Muscle of leg (tissue), 11 donors: ENCODE results near the gene WFDC5. TPM values are rescaled to one million over a fixed set of nuclear protein-coding genes. Genes with fewer than 3 reads are reported as not detected.

Source experiments
- DNase-seq: peaks from one replicate; pipeline ENCODE4 v3.0.0; 2013
- H3K27ac ChIP-seq: one replicate; pipeline ENCODE4 v1.5.1; 2013; ENCODE audit warnings: mild to moderate bottlenecking, low read length, control low read depth
- H3K27me3 ChIP-seq: one replicate; pipeline ENCODE4 v1.6.1; 2013; ENCODE audit warnings: low read length; ENCODE audit not compliant: control insufficient read depth, insufficient read depth
- H3K36me3 ChIP-seq: one replicate; pipeline ENCODE4 v1.6.1; 2013; ENCODE audit warnings: low read length; ENCODE audit not compliant: control insufficient read depth, insufficient read depth
- H3K4me1 ChIP-seq: one replicate; pipeline ENCODE4 v1.6.1; 2013; ENCODE audit warnings: low read length; ENCODE audit not compliant: control insufficient read depth, insufficient read depth
- H3K4me3 ChIP-seq: one replicate; pipeline ENCODE4 v1.5.1; 2013; ENCODE audit warnings: low read length, control low read depth
- H3K9me3 ChIP-seq: replicated peaks from 2 replicates; pipeline ENCODE4 v1.6.1; 2013; ENCODE audit warnings: low read depth, low read length; ENCODE audit not compliant: control insufficient read depth
- WGBS: methylation state at CpG from one replicate; pipeline ENCODE4 v1.1.5; 2013; ENCODE audit warnings: missing lambda C conversion rate; ENCODE audit not compliant: insufficient coverage; 5-methylcytosine and 5-hydroxymethylcytosine counted together
- polyA plus RNA-seq, 8 donors: library from polyadenylated mRNA; unstranded; fragments of 120-200 nt; gene quantifications; one replicate each; pipeline versions ENCODE4 v1.2.1 to v1.2.3, GENCODE V29; 2013; ENCODE audit warnings: inconsistent platforms in 1 of 8, low replicate concordance in 1 of 8; ENCODE audit not compliant: insufficient read length in 8 of 8, insufficient read depth in 1 of 8
- total RNA-seq: library from RNA; stranded (reverse); fragments of 120-200 nt; gene quantifications from one replicate; pipeline ENCODE4 v1.2.4, GENCODE V29; 2013

Gene WFDC5
- total and polyA plus RNA-seq, 9 donors, result 0.32 TPM; not detected in 8

DNA sequence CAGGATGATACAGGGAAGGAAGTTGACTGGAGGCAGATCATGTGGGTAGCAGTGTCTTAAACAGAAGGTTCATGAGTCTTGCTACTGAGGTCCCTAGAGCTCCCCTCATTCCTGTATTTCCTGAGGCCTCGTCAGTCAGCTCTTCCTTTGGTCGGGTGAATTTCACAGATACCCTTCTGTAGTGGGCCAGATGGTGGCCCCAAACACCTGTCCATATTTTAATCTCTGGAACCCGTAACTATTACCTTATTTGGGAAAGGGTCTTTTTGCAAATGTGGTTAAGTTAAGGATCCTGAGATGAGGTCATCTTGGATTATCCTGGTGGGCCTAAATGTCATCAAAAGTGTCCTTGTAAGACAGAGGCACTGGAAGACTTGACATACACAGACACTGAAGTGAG is 23.6 kb downstream of the WFDC5 start:
- H3K4me3 ChIP-seq, result no peak overlapping the region

DNA sequence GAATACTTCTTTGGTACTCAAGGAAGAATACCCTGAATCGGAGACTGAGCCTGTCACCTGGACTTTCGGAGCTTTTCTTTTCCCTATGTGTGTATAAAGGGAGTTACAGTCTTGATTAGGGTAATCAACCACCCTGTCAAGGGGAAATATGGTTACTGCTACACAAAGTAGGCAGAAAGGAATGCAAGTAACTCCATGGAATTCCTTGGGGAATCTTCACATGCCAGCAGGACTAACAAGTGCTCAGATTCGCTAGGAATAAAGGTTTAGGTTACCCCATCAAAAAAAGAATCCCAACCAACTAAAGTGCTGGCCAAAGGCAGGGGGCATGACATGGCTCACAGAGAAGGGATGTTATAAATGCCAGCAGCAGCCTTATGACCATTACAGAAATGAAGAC is 24.5 kb downstream of the WFDC5 start:
- no CpG with 5 or more reads among the region's 3 CpGs for WGBS
- no peak overlapping the region for H3K4me3 ChIP-seq
- H3K9me3 ChIP-seq, result no peaks in the 10 kb centered on the region
- no peaks in the 10 kb centered on the region for H3K27me3 ChIP-seq
- peaks cover 5% of the 10 kb centered on the region for H3K4me1 ChIP-seq
- no peak overlapping the region for H3K27ac ChIP-seq
- no peaks in the 10 kb centered on the region for H3K36me3 ChIP-seq
- DNase-seq, result no peak

More for the DNA sequence above, 23.6 kb downstream of the WFDC5 start:
- DNase-seq, result no peak
- no peaks in the 10 kb centered on the region for H3K9me3 ChIP-seq
- H3K27me3 ChIP-seq, result peaks cover 6% of the 10 kb centered on the region
- no peak overlapping the region for H3K27ac ChIP-seq
- no peaks in the 10 kb centered on the region for H3K36me3 ChIP-seq
- peaks cover 5% of the 10 kb centered on the region for H3K4me1 ChIP-seq
- 80% methylated on average over 1 of the region's 3 CpGs for WGBS

DNA sequence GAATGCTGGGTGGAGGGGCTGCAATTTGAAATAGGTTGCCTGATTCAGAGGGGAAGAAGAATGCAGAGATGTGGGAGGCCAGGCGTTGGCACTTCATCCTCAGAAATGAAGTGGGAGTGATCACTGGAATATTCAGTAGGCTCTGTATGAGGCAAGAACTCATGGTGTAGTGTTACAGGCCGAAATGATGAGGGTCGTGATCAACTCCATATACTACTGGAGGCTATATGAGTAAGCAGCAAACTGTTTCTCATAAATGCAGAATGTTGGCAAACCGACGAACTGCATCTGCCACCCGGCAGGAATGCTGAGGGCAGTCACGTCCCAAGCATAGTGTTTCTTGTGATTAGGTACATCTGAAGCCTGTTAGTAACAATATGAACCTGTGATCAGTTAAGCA is 26.7 kb downstream of the WFDC5 start:
- H3K4me3 ChIP-seq, result no peak overlapping the region
- no peaks in the 10 kb centered on the region for H3K9me3 ChIP-seq
- H3K4me1 ChIP-seq, result peaks cover 5% of the 10 kb centered on the region
- H3K27me3 ChIP-seq, result no peaks in the 10 kb centered on the region
- no peaks in the 10 kb centered on the region for H3K36me3 ChIP-seq
- WGBS, result 50% methylated on average over 1 of the region's 7 CpGs
- peak; percentile 9 for DNase-seq
- no peak overlapping the region for H3K27ac ChIP-seq

DNA sequence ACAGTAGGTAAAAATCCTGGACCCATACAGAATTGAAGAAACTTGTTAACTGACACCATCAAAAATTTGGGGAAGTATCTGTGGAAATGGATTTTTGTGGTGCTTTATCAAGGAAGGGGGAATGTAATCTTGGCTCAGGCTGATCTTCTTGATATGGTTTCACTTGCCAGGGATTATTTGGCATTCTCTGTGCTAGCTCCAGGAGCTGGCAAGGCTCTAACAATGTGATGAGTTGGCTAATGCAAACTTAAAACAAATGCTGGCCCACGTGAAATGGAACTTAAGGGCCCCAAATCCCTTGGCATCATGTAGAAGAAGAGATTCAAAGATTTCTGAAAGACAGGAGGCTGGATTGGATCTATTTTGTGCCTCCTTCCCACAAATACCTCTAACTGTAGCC is 27.2 kb downstream of the WFDC5 start:
- WGBS, result no CpG with 5 or more reads among the region's 1 CpG
- Histone ChIP-seq H3K27ac (no peak overlapping the region), H3K4me3 (no peak overlapping the region), H3K27me3 (no peaks in the 10 kb centered on the region), H3K4me1 (peaks cover 5% of the 10 kb centered on the region), H3K36me3 (no peaks in the 10 kb centered on the region), H3K9me3 (peaks cover 3% of the 10 kb centered on the region)
- peak; percentile 8 for DNase-seq

DNA sequence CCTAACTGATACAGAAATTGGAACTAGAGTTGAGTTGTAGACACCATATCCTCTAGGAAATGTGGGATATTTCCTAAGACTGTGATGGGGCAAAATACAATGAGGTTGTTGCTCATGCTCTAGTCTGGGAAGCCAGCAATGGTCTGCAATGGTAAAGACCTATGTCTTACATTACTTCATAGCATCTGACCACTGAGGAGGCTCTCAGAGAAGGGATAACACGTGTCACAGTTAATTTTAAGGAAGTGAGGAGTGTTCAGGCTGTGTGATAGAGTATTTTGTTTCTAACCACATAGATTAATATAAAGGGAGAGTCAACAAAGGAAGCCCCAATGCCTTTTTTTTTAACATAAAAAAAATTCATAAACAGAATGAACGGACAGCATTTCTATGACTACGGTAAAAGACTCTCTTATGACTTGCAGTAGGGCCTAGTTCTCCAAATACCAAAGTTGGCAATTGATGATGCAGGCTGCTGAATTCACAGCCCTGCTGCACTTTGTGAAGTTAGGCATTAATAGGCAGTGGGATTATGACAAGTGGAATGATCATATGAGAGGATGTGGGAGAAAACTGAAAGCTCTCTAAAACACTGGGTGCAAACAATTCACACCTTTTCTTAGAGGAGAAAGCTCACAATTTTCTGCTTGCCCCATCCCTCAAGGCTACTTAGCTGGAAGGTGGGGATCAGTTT is 27.7 kb downstream of the WFDC5 start:
- H3K27ac ChIP-seq, result no peak overlapping the region
- WGBS, result no CpG with 5 or more reads among the region's 3 CpGs
- H3K9me3 ChIP-seq, result peaks cover 8% of the 10 kb centered on the region
- no peaks in the 10 kb centered on the region for H3K27me3 ChIP-seq
- peaks cover 5% of the 10 kb centered on the region for H3K4me1 ChIP-seq
- DNase-seq, result no peak
- H3K4me3 ChIP-seq, result no peak overlapping the region
- peaks cover 3% of the 10 kb centered on the region for H3K36me3 ChIP-seq

DNA sequence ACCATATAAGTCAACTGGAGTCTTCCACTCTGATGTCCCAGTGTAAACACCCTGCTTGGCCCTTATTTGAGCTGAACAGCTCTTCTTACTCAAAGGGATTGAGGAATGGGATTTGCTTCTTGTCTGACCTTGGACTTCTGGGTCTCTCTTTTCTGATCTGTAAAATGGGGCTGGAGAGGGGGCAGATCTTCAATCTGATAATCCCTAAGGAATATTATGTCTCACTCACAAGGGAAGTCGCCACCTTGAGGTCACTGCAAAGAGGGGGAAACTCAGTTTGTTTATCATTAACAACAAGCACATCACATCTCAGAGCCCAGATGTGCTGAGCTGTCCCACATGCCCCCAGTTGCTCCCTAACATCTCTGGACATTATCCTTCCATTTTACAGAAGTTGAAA is 29.1 kb downstream of the WFDC5 start:
- Histone ChIP-seq H3K27me3 (no peaks in the 10 kb centered on the region), H3K36me3 (peaks cover 6% of the 10 kb centered on the region), H3K4me3 (no peak overlapping the region), H3K27ac (no peak overlapping the region), H3K4me1 (peaks cover 5% of the 10 kb centered on the region), H3K9me3 (peaks cover 8% of the 10 kb centered on the region)
- DNase-seq, result no peak
- WGBS, result 100% methylated on average over 1 of the region's 1 CpG

DNA sequence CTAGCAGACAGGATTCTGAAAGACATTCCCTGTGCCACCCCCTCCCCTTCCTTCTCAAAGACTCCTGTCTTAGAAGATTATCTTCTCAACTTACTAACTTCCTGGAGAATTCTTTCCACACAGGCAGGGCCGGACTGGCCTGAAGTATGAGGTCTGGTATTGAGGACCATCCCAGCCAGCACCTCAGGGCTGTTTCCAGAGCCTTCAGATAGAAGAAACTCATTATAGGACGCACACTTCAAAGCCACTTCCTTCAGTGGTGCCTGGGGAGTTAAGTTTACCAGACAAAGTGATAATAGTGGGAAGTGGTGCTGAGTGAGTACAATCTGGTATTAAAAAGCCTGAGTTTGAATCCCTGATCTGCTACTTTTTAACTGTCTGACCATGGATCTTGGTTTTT is 29.7 kb downstream of the WFDC5 start:
- peaks cover 6% of the 10 kb centered on the region for H3K36me3 ChIP-seq
- DNase-seq, result no peak
- WGBS, result no CpG with 5 or more reads among the region's 2 CpGs
- peaks cover 5% of the 10 kb centered on the region for H3K4me1 ChIP-seq
- H3K4me3 ChIP-seq, result no peak overlapping the region
- H3K27me3 ChIP-seq, result no peaks in the 10 kb centered on the region
- no peak overlapping the region for H3K27ac ChIP-seq
- H3K9me3 ChIP-seq, result peaks cover 8% of the 10 kb centered on the region

DNA sequence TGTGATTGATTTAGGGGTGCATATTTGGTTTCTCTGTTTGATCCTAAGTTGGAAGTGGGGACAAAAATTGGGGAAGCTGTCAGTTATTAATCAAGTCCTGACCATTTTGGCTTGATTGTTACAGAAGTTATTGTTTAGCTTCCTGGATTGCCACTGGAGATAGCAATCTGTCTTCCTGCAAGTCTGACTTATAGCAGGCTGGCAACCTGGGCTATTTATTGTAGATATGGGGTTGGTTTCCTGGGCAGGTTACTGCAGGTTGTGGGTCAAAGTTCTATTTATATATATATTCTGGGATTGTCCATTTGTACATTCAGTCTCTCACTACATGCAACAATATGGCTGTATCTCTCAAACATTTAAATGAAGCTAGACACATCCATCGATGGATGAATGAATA is 31.8 kb downstream of the WFDC5 start:
- peaks cover 8% of the 10 kb centered on the region for H3K9me3 ChIP-seq
- WGBS, result no CpG with 5 or more reads among the region's 1 CpG
- H3K36me3 ChIP-seq, result peaks cover 6% of the 10 kb centered on the region

DNA sequence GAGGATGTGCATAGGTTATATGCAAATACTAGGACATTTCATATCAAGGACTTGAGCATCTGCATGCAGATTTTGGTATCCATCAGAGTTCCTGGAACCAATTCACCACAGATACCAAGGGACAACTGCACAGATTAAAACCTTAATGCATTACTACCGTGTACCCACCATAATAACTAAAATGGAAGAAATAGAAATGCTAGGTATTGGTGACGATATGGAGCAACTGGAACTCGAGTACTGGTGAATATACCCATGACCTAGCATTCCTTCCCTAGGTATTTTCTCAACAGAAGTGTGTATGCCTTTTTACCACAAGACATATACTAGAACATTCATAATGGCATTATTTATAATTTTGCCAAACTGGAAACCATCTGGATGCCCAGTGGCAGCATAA is 32.5 kb downstream of the WFDC5 start:
- WGBS, result no CpG with 5 or more reads among the region's 3 CpGs
- Histone ChIP-seq H3K4me1 (no peaks in the 10 kb centered on the region), H3K27ac (no peak overlapping the region), H3K27me3 (no peaks in the 10 kb centered on the region), H3K9me3 (peaks cover 8% of the 10 kb centered on the region), H3K36me3 (peaks cover 6% of the 10 kb centered on the region), H3K4me3 (no peak overlapping the region)
- DNase-seq, result no peak

More for the DNA sequence above, 31.8 kb downstream of the WFDC5 start:
- Histone ChIP-seq H3K4me1 (peaks cover 4% of the 10 kb centered on the region), H3K27ac (no peak overlapping the region), H3K4me3 (no peak overlapping the region), H3K27me3 (no peaks in the 10 kb centered on the region)
- DNase-seq, result no peak

DNA sequence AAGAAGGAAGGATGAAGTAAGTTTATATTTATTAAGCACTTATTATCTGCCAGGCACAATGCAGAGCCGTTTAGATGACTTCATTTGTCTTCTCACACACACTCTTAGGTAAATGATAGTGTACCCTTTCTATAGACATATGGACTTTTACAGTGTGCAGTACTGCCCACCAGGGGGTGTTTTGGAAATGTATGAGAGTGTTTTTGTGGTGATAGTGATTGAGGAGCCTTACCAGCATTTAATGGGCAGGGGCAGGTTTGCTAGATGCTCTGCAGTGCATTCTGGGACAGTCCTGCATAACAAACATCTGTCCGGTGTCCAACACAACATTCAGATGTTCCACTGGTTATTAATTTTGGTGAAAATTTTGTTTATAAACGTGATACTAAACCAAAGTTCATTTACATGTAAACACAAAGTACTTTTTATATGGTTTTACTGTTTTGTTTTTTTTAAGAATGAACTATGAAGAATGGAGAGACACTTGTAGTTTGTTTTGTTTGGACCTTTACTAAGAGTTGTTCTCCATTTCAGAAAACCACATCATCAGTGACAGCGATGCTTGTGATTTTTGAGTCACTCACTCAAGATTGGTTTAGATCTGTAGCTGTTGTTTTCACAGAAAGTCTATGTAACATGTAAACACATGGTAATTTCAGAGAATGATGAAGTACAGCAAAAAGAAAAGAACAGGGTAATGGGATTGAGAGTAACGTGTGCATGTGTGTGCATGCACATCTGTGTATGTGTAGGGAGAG is 33.9 kb downstream of the WFDC5 start:
- peaks cover 11% of the 10 kb centered on the region for H3K36me3 ChIP-seq
- no peak for DNase-seq
- no peaks in the 10 kb centered on the region for H3K27me3 ChIP-seq
- peaks cover 8% of the 10 kb centered on the region for H3K9me3 ChIP-seq
- H3K4me3 ChIP-seq, result no peak overlapping the region
- WGBS, result 86% methylated on average over 1 of the region's 5 CpGs
- no peaks in the 10 kb centered on the region for H3K4me1 ChIP-seq
- no peak overlapping the region for H3K27ac ChIP-seq
